PC-9 (cell line): ENCODE data around the gene ZNF148.

Source experiments
- CTCF ChIP-seq: fragments of 200-600 bp; sonication (generic); conservative IDR thresholded peaks from 2 replicates; pipeline ENCODE4 v1.6.1; 2017; ENCODE audit warnings: mixed run types, antibody characterized with exemption, mild to moderate bottlenecking, moderate library complexity
- EZH2 ChIP-seq: fragments of 200-600 bp; sonication (generic); IDR thresholded peaks from 2 replicates; pipeline ENCODE4 v1.8.0; 2017; ENCODE audit warnings: antibody characterized with exemption, low read depth

DNA sequence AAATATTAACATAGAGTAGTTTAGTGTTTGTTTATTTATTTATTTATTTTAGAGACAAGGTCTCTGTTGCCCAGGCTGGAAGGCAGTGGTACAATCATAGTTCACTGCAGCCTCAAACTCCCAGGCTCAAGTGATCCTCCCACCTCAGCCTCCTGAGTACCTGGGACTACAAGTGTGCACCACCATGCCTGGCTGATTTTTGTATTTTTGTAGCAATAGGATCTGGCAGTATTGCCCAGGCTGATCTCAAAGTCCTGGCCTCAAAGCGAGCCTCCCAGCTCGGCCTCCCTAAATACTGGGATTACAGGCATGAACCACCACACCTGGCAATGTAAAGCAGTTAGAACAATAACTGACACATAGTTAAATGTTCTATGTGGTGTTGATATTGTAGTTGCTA is 4.4 kb upstream of the ZNF148 start:
- TF ChIP-seq CTCF (no peak), EZH2 (no peak)
